22Rv1 (cell line): Measurements from ENCODE around the gene COL4A5.

Experiments
- ZFX ChIP-seq: fragments of 450-650 bp; IDR thresholded peaks from 2 replicates; pipeline ENCODE4 v1.6.1; 2017; ENCODE audit warnings: antibody characterized with exemption, borderline replicate concordance
- TF ChIP-seq, protein P1 (sequence below): fragments of 450-650 bp; IDR thresholded peaks from 2 replicates; pipeline ENCODE4 v1.5.1; 2017; ENCODE audit warnings: mild to moderate bottlenecking

DNA sequence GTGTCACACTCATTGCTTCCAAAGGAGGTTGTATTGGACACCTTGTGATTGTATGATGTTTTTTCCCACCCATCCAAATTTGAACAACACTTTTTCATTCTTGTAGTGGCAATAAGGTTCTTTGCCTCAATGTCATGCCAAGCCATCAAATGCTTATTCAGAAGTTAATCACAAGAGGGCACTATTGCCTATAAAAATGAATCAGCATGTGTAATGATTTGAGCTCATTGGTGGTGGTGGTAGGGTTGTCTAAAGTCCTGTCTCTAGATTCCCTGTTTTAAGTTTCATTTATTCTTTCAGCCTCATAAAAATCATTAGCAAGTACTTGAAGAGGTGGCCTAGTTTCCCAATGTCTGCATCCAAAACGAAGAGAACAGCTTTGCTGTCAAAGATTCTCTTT is 259.7 kb downstream of the COL4A5 start:
- TF ChIP-seq, protein P1, sequence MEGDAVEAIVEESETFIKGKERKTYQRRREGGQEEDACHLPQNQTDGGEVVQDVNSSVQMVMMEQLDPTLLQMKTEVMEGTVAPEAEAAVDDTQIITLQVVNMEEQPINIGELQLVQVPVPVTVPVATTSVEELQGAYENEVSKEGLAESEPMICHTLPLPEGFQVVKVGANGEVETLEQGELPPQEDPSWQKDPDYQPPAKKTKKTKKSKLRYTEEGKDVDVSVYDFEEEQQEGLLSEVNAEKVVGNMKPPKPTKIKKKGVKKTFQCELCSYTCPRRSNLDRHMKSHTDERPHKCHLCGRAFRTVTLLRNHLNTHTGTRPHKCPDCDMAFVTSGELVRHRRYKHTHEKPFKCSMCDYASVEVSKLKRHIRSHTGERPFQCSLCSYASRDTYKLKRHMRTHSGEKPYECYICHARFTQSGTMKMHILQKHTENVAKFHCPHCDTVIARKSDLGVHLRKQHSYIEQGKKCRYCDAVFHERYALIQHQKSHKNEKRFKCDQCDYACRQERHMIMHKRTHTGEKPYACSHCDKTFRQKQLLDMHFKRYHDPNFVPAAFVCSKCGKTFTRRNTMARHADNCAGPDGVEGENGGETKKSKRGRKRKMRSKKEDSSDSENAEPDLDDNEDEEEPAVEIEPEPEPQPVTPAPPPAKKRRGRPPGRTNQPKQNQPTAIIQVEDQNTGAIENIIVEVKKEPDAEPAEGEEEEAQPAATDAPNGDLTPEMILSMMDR: peak; percentile 40
- TF ChIP-seq ZFX: no peak
